GM12873 (cell line): ENCODE data around the gene FBXO46.

Experiments used
- TF ChIP-seq, protein P1 (sequence below): IDR thresholded peaks from 2 replicates; pipeline ENCODE4 v1.5.1; 2012; ENCODE audit warnings: low read depth, mild to moderate bottlenecking, moderate library complexity, low read length, control low read depth; ENCODE audit not compliant: insufficient read depth; ENCODE audit errors: missing control alignments

The FBXO46 gene

GRCh38 chr19:45681391-45682015 lies 49.2 kb downstream of the FBXO46 start:
- TF ChIP-seq, protein P1, sequence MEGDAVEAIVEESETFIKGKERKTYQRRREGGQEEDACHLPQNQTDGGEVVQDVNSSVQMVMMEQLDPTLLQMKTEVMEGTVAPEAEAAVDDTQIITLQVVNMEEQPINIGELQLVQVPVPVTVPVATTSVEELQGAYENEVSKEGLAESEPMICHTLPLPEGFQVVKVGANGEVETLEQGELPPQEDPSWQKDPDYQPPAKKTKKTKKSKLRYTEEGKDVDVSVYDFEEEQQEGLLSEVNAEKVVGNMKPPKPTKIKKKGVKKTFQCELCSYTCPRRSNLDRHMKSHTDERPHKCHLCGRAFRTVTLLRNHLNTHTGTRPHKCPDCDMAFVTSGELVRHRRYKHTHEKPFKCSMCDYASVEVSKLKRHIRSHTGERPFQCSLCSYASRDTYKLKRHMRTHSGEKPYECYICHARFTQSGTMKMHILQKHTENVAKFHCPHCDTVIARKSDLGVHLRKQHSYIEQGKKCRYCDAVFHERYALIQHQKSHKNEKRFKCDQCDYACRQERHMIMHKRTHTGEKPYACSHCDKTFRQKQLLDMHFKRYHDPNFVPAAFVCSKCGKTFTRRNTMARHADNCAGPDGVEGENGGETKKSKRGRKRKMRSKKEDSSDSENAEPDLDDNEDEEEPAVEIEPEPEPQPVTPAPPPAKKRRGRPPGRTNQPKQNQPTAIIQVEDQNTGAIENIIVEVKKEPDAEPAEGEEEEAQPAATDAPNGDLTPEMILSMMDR: peak; percentile 93

DNA sequence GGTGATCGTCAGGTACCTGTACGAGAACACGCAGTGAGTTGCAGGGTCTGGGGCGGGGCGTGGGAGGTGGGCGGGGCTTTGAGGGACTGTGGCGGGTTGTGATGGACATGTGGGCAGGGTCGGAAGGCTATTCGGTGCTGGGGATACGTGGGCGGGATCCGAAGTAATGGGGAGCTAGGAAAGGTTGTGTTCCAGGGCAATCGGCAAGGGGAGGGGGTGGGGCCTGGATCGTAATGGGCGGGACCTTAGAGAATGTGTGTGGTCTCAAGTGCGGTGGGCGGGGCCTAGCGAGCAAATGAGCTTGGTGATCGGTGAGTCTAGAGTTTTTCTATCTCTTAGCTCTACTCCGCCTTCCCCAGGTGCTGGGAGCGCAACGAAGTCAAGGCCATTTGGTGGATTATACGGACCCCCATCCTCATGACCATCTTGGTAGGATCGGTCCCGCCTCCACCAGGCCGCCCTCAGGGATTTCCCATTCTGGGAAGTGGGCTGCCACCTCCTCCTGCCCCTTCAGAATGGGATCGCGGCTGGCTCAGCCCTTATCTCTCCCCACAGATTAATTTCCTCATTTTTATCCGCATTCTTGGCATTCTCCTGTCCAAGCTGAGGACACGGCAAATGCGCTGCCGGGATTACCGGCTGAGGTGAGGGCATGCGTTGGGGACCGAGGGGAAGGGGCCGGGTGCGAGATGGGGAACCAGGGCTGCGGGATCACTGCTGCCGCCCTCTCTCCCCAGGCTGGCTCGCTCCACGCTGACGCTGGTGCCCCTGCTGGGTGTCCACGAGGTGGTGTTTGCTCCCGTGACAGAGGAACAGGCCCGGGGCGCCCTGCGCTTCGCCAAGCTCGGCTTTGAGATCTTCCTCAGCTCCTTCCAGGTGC lies 53.1 kb downstream of the FBXO46 start:
- TF ChIP-seq, protein P1: peak; percentile 6

- TF ChIP-seq, protein P1: no peak
These were observed 53.8 kb downstream of the FBXO46 start for GRCh38 chr19:45676851-45677263.

DNA sequence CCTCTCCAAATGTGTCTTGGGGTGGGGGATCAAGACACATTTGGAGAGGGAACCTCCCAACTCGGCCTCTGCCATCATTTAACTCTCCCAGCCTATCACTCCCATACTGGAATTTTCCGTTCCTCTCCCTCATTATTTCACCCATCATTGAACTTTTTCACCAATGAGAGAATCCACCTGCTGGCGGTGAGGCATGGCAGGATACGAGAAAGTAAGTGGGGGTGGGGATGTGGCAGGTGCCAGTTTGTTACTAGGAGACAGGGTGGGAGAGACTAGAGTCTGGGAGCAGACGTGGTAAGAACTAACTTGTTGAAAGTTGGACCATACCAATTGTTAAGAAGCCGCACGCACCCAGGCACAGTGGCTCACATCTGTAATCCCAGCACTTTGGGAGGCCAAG lies 55.8 kb downstream of the FBXO46 start:
- TF ChIP-seq, protein P1: no peak

GRCh38 chr19:45670670-45671453 lies 59.8 kb downstream of the FBXO46 start:
- TF ChIP-seq, protein P1: no peak

DNA sequence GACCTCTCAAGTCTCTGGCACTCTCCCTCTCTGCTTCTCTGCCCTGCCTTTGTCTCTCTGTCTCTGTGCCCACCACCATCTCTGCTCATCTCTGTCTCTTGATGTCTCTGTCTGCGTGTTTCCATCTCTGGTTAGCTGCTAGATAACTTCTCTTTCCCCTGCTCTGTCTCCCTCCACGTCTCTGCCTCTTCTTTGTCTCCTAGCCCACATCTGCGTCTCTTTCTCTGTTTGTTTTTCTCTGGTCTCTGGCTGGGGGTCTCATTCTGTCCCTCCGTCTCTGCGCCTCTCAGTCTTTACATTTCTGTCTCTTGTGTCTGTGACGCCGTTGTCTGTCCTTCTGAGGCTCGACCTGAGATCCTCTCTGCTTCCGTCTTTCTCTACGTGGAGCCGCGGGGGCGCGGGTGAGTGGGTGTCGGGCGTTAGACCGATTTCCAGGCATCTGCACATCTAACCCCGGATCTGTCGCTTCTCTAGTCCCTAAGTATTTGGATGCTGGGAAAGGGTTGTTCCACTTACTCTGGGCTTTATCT lies 62.3 kb downstream of the FBXO46 start:
- TF ChIP-seq, protein P1: no peak
